Spleen (tissue), 7 donors: ENCODE measurements around the gene CCDC152.

Experiments used
- CTCF ChIP-seq, 11 experiments: fragments of 200-600 bp in 7 of 11; fragments of 450-650 bp in 4 of 11; sonication (generic) in 4 of 11; IDR thresholded peaks in 8 of 11; conservative IDR thresholded peaks in 3 of 11; 1 replicate in 7 of 11; 2 replicates in 4 of 11; pipeline versions ENCODE4 v1.4.0 to v1.8.0; 2016 to 2021; ENCODE audit warnings: antibody characterized with exemption in 11 of 11, inconsistent platforms in 4 of 11, mild to moderate bottlenecking in 1 of 11
- POLR2A ChIP-seq, 3 donors: fragments of 450-650 bp; IDR thresholded peaks; one replicate each; pipeline ENCODE4 v1.5.1; 2017; ENCODE audit warnings: antibody characterized with exemption in 3 of 3, mild to moderate bottlenecking in 1 of 3
- donor health status: DM: no; HTN: no; CAD: no; lungs with moderate emphysema.
- donor health status: DM: no; HTN: no; CAD: no.
- donor health status: DM: no; HTN: no; CAD: no.

GRCh38 chr5:42720251-42720650, 36.4 kb upstream of the CCDC152 start:
- TF ChIP-seq CTCF (IDR thresholded peaks at IDR 0.05 in 8 of 11, conservative IDR thresholded peaks at IDR 0.05 in 3 of 11) (no peak), POLR2A (IDR thresholded peaks at IDR 0.05) (no peak)
